DMS79 treated with DMSO at 0.1 percent for 48 hours (cell line): Measurements from ENCODE around the gene DEAF1.

ENCODE experiments used
- DNase-seq: peaks from one replicate; lab custom pipeline; 2025; lab: John Stamatoyannopoulos, UW

Gene DEAF1

DNA sequence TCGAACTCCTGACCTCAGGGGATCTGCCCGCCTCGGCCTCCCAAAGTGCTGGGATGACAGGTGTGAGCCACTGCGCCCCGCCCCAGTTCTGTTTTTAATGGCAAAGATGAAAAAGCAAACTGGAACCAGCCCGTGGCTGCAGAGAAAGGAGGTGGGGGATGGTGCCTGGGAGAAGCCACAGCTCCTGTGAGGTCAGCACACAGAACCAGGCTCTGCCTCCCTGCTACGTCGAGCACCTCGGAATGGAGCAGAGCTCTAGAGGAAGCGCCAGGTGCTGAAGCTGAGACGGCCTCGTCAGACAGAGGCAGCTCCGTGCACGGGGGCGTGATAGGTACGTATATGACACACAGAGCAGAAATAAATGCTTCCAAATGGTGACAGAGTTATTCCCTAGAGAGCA is 49.5 kb downstream of the DEAF1 start:
- no peak for DNase-seq

DNA sequence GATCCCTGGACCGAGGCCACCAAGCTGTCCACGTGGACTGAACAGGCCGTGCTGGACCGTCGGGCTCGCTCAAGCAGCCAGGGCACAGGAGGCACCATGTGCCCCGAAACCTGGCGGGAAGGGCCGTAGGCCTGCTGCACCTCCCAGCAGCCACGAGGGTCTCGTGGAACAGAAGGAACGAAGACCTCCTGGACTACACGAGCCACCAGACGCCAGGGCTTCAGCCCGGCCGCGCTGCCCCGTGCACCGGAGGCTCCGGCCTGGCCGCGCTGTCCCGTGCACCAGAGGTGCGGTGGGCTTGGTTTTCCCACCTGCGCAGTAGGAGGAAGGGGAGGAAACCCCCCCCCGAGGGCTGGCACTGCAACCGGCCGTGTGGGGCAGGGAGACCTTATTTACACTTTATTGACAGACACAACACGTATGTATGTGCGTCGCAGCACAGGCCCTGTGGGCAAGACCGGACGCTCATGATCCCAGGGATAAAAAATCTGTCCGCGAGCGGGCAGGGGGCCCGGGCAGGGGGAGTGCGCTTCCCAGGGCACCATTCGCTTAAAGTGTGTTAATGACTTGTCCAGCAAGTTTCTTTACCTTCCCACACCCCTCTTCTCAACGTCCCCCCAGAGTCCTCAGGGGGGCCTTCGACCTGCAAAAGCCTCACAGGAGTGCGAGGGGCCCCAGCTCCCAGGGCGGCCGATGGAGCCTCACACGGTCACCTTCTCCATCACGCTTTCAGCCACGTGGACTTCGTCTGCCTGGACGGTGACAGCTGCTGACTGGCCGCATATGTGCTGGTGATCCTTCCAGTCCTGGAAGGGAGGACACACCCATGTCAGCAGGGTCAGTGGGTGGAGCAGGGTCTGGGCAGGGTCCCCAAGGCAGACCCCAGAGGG is 50.9 kb downstream of the DEAF1 start:
- no peak for DNase-seq

DNA sequence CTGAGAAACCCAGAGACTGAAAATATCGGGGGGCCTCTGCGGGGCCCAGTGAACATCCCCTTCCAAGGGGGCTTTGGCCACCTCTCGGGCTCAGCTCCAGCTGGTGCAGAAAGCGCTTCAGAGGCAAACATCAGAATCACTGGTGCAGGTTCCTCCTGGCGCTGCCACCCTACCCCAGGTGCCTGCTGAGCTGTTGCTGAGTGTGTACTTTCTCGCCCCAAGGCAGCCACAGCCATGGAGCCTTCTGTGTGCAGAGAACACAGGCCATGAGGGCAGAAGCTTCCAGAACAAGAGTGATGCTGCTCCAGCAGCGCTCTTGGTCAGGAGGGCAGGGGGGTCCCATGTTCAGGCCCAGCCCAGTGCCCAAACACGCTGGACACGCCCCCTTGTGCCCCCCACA is 51.7 kb downstream of the DEAF1 start:
- no peak for DNase-seq

DNA sequence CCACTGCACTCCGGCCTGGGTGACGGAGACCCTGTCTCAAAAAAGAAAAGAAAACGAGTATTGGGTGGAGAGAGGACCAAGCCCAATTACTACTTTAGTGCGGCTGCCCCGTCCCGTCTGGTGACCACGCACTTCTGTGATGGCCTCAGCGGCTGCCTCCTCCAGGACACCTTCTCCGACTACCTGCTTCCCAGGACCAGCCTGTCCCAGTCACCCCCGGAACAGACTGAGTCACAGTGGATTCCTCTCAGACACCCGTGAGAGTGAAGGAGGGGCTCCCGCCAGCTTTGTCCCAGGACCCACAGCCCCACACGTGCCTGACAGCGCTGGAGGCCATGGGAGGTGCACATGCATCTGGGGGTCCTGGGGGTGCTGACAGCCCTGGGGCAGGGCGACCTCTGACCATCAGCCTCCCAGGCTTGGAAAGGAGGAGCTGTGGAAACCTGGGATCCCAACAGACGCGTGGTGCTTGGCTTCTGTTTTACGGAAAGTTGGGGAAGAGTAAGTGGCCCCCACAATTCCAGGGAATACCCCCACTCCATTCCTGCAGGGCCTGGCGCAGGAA is 53.1 kb downstream of the DEAF1 start:
- DNase-seq, result no peak

DNA sequence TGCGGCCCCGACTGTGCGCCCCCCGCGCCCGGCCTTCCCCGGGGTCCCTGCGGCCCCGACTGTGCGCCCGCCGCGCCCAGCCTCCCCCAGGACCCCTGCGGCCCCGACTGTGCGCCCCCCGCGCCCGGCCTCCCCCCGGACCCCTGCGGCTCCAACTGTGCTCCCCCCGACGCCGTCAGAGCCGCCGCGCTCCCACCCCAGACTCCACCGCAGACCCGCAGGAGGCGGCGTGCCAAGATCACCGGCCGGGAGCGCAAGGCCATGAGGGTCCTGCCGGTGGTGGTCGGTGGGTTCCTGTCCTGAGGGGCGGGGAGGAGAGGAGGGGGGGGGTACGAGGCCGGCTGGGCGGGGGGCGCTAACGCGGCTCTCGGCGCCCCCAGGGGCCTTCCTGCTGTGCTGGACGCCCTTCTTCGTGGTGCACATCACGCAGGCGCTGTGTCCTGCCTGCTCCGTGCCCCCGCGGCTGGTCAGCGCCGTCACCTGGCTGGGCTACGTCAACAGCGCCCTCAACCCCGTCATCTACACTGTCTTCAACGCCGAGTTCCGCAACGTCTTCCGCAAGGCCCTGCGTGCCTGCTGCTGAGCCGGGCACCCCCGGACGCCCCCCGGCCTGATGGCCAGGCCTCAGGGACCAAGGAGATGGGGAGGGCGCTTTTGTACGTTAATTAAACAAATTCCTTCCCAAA is 54.9 kb downstream of the DEAF1 start:
- no peak for DNase-seq

DNA sequence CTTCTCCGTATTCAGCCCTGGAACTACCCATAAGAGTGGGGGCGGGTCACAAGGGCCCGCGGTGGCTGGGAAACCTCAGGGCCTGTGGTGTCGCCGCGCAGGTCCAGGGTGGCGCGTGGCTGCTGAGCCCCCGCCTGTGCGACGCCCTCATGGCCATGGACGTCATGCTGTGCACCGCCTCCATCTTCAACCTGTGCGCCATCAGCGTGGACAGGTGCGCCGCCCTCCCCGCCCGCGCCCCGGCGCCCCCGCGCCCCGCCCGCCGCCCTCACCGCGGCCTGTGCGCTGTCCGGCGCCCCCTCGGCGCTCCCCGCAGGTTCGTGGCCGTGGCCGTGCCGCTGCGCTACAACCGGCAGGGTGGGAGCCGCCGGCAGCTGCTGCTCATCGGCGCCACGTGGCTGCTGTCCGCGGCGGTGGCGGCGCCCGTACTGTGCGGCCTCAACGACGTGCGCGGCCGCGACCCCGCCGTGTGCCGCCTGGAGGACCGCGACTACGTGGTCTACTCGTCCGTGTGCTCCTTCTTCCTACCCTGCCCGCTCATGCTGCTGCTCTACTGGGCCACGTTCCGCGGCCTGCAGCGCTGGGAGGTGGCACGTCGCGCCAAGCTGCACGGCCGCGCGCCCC is 55.6 kb downstream of the DEAF1 start:
- no peak for DNase-seq

DNA sequence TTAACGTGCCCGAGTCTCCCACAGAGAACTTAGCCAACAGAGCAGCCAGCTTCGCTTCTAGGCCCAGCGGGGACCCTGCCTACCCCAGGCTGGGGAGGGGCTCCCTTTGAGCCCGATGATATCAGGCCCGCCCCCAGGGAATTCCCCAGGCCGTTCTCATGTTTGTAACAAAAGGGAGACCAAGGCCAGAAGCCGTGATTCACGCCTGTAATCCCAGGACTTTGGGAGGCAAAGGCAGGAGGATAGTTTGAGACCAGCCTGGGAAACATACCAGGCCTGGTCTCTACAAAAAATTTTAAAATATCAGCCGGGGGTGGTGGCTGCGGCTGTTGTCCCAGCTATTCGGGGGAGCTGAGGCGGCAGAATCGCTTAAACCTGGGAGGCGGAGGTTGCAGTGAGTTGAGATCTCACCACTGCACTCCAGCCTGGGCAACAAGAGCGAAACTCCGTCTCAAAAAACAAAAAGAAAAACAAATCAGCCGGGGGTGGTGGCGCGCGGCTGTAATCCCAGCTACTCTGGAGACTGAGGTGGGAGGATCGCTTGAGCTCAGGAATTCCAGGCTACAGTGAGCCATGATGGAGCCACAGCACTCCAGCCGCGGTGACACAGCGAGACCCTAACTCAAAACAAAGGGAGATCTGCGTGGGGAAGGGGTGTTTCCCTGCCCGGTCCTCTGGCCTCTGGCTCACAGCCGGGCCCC is 56.2 kb downstream of the DEAF1 start:
- no peak for DNase-seq

DNA sequence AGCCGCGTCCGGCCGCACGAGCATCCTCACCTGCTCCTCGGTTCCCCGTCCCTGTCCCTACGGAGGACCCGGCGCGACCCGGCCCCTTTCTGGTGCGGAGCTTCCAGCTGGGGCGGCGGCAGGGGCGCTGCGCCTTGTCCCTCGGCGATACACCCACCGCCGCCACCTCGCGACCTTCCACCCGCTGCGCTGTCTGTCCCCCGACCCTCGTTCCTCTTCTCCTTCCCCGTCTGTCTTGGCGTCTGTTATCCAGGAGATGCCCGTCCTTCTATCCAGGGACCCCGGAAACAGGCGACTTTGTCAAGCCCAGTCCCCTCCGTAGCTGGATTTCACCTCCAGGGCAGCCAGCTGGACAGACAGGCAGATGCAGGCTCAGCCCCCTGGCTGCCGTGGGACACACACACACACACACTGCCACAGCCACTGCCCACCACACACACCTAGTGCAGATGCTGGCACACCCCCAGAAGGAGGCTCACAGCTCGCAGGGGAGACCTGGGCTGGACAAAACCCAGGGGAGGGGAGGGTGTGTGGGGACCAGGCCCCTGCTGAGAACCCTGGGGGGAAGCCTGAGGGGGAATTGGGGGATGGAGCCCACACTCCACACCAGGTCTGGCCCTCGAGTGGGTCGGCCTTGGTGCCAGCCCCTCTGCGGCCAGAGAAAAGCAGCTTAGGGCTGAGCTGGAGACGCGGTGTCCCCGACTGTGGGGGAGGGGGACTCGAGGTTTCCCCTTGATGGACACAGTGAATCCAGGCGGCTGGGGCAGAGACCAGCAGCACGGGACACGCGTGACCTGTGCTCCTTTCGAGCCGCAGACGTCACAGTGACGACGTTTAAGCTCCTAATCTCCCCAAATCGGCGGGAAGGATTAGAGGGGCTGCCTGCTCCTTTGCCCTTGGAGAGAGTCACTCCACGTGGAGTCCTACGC is 57.2 kb downstream of the DEAF1 start:
- no peak for DNase-seq

DNA sequence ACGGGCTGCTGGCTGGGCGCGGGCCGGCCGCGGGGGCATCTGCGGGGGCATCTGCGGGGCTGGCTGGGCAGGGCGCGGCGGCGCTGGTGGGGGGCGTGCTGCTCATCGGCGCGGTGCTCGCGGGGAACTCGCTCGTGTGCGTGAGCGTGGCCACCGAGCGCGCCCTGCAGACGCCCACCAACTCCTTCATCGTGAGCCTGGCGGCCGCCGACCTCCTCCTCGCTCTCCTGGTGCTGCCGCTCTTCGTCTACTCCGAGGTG is 57.8 kb downstream of the DEAF1 start:
- no peak for DNase-seq

DNA sequence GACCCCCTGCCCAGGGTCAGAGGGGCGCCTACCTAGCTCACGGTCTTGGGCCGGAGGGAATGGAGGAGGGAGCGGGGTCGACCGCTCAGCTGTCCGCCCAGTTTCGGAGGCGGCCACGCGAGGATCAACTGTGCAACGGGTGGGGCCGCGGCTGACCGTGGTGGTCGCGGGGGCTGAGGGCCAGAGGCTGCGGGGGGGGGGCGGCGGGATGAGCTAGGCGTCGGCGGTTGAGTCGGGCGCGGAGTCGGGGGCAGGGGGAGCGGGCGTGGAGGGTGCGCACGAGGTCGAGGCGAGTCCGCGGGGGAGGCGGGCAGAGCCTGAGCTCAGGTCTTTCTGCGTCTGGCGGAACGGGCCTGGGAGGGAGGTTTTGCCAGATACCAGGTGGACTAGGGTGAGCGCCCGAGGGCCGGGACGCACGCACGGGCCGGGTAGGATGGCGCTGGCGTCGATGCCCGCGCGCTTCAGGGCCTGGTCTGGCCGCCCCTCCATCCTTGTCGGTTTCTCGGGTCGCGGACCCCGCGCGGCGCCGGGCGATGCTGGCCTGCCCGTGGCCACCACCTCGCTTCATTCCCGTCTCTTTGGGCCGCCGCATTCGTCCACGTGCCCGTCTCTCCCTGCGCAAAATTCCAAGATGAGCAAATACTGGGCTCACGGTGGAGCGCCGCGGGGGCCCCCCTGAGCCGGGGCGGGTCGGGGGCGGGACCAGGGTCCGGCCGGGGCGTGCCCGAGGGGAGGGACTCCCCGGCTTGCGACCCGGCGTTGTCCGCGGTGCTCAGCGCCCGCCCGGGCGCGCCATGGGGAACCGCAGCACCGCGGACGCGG is 58.3 kb downstream of the DEAF1 start, which contains the start of gene DRD4:
Gene DRD4, plus strand, starts transcription at position 759 of the 822 bp plus-strand sequence. Its CDS starts 36 bp downstream, at position 795.
- DNase-seq, result no peak

DNA sequence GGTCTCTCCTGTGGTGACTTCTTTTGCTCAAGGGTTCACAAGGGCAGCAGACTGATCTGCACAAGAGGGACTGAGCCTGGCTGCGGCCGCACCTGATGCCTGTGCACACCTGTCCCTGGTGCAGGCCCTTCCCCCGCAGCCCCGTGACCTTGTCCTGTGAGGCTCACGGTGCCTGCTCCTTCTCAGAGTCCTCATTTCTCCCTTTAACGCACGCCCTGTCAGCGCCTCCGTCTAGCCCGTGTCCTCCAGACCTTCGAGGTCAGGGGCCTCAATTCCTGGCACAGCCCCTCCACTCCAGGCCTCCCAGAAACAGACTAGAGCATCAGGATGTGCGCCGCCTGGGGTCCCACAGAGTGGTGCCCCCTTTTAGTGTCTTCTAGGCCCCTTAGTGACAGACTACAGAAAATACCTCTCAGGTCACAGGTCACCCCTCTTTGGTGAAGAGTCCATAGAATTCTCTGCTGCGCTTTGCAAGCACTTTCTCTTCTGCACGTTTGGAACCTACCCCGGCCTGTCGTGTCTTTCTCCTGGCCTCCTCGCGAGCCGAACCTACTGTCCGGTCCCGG is 59.0 kb downstream of the DEAF1 start:
- no peak for DNase-seq

DNA sequence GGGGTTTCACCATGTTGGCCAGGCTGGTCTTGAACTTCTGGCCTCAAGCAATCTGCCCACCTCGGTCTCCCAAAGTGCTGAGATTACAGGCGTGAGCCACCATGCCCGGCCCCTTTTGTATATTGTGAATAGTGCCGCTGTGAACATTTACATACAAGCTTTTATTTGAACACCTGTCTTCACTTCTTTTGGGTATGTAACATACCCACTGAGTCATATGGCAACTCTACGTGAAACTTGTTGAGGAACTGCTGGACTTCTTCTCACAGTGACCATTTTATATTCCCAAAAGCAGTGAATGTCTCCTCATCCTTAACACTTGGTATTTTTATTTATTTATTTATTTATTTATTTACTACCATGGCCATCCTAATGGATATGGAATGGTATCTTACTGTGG is 64.2 kb downstream of the DEAF1 start:
- no peak for DNase-seq

DNA sequence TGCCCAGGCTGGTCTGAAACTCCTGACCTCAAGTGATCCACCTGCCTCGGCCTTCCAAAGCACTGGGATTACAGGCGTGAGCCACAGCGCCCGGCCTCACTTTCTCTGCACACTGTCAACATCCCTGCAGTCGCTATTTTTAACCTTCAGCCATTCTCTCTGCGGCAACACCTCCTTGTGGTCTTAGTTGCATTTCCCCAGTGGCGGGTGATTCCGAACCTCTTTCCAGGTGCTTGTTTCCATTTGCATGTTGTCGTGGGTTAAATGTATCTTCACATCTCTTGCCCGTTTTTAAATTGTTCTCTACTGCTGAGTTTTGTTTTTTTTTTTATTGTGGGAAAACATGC is 65.8 kb downstream of the DEAF1 start:
- no peak for DNase-seq

DNA sequence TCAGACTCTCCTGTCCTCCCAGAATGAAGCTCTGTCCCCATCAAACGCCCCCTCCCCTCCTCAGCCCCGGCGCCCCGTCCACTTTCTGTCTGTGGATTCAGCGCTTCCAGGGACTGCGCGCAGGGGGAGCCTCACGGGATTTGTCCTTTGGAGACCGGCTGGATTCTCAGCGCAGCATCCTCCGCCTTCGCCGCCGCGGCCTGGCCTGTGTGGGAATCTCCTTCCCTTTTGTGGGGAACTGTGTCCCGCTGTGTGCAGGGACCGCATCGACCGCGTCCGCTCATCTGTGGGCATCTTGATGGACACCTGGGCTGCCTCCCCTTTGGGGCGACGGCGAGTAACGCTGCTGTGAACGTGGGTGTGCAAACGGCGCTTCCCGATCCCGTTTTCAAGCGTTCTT is 67.0 kb downstream of the DEAF1 start:
- no peak for DNase-seq

DNA sequence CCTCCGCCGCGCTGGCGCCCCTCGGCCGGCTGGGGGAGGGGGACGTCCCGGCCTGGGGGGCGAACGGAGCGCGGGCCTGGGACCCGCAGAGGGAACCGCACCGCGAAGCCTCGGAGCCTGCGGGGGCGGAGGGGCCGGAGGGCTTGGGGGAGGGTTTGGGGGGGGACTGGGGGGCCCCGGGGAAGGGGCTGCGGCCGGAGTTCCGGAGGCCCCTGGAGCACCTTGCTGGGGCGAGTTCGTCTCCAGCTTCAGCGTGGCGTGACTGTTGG is 67.8 kb downstream of the DEAF1 start:
- no peak for DNase-seq

DNA sequence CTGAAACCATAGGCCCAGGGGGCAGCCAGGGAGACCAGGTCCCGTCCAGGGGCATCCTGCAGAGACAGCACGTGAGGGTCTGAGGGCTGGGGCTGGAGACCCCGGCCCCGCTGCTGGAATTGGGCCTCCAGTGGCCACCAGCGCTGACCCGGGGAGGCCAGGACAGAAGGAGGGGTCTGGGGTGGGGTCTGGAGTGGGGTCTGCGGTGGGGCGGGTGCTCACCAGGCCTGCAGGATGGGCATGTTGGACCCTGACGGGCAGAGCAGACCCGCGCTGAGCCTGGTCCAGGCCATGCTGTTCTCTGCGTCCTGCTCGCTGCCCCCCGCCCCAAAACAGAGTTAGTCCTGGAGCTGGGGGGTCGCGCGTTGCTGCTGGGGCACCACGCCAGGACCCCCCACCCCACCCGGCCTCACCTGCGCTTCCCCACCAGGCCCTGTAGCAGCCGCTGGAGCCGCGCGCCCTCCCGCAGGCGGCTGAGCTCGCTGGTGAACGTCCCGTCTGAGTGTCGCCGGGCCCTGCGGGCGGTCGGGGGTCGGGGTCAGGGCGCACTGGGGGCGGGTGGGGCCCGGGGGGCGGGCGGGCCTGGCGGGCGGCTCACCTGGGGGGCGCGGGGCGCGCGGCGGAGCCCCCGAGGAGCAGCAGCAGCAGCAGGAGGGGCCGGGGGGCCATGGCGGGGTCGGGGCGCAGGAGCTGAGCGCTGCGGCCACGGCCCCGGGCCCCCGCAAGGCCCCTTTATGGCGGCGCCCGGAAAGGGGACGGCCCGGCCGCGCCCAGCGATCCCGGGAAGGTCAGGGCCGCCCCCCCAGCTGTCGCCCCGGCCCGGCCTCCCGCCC is 68.3 kb downstream of the DEAF1 start, which contains the start of gene SCT:
Gene SCT, minus strand, starts transcription at position 707 of the 833 bp plus-strand sequence. Its CDS starts 38 bp downstream, at position 669.
- DNase-seq, result no peak

DNA sequence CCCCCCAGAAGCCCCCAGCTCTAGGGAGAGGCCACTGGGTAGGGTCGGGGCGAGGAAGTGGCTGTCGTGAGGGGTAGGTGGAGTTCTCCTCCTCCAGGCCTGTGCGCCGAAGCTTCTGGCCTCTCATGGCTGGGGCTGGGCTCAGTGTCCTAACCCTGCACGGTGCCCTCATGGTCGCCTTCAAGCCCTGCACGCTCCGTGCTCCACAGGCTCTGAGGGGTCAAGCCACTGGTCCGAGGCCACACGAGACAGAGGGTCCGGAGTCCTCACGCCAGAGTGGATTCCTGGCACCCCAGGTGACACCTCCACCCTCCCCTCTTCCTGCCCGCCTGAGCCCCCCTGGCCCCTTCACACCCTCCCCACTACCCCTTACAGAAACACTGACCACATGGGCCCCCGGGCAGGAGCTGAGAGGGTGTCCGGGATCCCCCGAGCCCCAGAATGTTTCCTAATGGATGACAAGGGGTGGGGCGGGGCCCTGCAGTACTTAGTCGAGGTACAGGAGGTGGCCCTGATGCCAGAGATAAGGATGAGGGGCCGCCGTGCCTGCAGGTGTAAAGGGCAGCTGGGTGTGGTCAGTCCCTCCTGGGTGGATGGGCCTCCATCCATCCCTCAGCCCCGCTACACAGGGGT is 69.3 kb downstream of the DEAF1 start:
- no peak for DNase-seq

DNA sequence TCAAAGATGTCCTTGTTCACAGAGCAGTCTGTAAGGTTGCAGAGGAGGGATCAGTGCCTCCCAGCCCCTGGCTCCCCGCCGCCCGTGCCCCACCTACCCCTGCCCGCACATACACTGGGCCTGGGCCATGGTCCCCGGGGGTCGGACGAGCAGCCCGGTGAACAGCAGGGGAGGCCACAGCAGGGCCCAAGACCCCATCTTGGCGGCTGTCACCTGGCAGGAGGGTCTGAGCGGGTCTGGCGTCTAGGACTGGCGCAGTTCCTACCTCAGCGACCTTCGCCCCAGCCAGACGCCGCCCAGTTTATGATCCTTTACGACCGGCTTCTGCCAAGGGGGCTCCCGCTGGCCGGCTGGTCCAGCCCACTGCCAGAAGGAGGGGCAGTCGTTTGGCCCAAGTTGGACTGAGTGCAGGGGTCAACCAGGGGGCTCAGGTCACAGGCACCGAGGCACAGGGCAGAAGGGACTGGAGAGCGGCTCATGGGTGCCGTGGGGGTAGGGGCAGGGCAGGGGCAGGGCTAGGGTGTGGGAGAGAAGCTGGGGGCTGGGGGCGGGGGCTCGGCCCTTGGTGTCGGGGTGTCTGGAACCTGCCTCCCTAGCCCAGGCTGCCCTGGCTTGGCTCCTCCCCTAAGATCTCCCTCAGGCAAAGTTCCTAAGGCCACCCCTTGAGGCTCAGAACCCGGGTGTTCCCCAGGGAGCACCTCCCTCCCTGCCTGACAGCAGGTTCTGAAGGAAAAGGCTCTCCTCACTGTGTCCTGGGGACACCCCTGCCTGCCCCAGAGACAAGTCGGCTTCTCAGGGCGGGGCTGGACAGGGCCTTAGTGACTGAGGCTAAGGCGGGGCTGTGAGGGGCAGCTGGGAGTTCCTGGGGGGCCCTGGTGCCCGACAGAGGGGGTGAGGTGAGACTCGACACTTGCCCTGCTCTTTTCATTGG is 70.1 kb downstream of the DEAF1 start, which contains the start of gene CDHR5:
Gene CDHR5, minus strand, starts transcription at position 251 of the 931 bp plus-strand sequence. Its CDS starts 53 bp downstream, at position 198.
- DNase-seq, result no peak
